Metanephros (tissue), 2 donors: ENCODE data around the gene P2RX7. TPM values are rescaled to one million over a fixed set of nuclear protein-coding genes. Genes with fewer than 3 reads are reported as not detected.

ENCODE experiments used
- small RNA-seq: library from RNA; depleted of rRNA; stranded (forward); fragments of <200 nt; gene quantifications from one replicate; pipeline ENCODE3, GENCODE V24; 2014; ENCODE audit warnings: low replicate concordance
- total RNA-seq: library from RNA; depleted of rRNA; stranded (reverse); fragments of >200 nt; gene quantifications from one replicate; pipeline ENCODE4 v1.2.3, GENCODE V29; 2014

The P2RX7 gene
- 2.3 TPM for total RNA-seq

GRCh38 chr12:121132601-121133481 lies at the start of gene P2RX7:
Gene P2RX7, plus strand, starts transcription at chr12:121132876. Its CDS starts 95 bp downstream, at chr12:121132971.

GRCh38 chr12:121209624-121210572 lies 77.2 kb downstream of the P2RX7 start, which contains the start of gene P2RX4:
Gene P2RX4, plus strand, starts transcription at chr12:121210129. Its CDS starts 36 bp downstream, at chr12:121210165.

Small RNAs within 50 kb of the gene (small RNA-seq; reads per million reads assigned to genes)
- not detected for gene AC079602.1
- not detected for gene RF00156
- gene Z98941.1: not detected

Other genes starting within 250 kb of the P2RX7 start
- gene SPPL3, start 228.5 kb upstream of the P2RX7 start, total RNA-seq: 41.2 TPM
- gene HNF1A, start 154.3 kb upstream of the P2RX7 start, total RNA-seq: 9.9 TPM
- 12.0 TPM for gene C12orf43, start 116.4 kb upstream of the P2RX7 start, total RNA-seq
- 0.70 TPM for gene OASL, start 93.6 kb upstream of the P2RX7 start, total RNA-seq
- 27.0 TPM for gene P2RX4, start 77.3 kb downstream of the P2RX7 start, total RNA-seq
- gene CAMKK2, start 163.8 kb downstream of the P2RX7 start, total RNA-seq: 21.7 TPM
- 166 TPM for gene ANAPC5, start 219.5 kb downstream of the P2RX7 start, total RNA-seq